Mononuclear cell (primary cell): ENCODE data around the gene CERS1. TPM values are rescaled to one million over a fixed set of nuclear protein-coding genes. Genes with fewer than 3 reads are reported as not detected.

Source experiments
- H3K27me3 ChIP-seq: 2 replicates; pipeline ENCODE4 v1.6.0; 2011; ENCODE audit warnings: low read length, control low read depth; ENCODE audit not compliant: insufficient read depth
- H3K4me1 ChIP-seq: 2 replicates; pipeline ENCODE4 v1.5.1; 2011; ENCODE audit warnings: mild to moderate bottlenecking, low read length, control low read depth; ENCODE audit not compliant: insufficient read depth
- H3K4me3 ChIP-seq: 2 replicates; pipeline ENCODE4 v1.5.1; 2011; ENCODE audit warnings: mild to moderate bottlenecking, low read length, moderate library complexity
- H3K9me3 ChIP-seq: 2 replicates; pipeline ENCODE4 v1.5.1; 2011; ENCODE audit warnings: low read depth, mild to moderate bottlenecking, control low read depth, low read length
- total RNA-seq: library from RNA; depleted of rRNA; stranded (reverse); fragments of >200 nt; gene quantifications from one replicate; pipeline ENCODE4 v1.2.3, GENCODE V29; 2012

CERS1 gene
- total RNA-seq, 1 donor = not detected

DNA sequence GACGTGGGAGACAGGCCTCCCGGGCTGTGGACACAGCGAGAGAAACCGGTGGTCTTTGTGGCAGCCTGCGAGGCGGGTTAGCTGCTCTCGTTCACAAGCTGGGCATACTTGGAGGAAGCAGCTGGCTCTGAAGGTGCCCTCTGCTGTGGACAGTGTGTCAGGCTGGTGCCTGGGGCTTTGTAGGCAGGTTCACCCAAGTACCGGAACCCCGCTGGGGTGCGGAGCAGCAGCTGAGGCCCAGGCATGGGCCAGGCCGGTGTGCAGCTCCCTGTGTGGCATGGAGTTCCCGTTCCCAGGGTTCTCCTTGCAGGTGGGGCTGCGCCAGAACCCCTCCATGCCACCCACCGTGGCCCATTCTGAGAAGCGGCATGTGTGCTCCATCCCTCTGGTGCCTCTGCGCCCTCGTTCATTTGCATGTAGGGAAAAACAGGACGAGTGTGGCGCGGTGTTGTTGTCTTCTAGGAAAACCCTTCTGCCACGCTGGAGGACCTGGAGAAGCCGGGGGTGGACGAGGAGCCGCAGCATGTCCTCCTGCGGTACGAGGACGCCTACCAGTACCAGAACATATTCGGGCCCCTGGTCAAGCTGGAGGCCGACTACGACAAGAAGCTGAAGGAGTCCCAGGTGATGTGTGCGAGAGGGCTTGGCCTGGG lies 44.2 kb downstream of the CERS1 start:
- H3K27me3 ChIP-seq = no peaks in the 10 kb centered on the region
- H3K4me3 ChIP-seq = no peak overlapping the region
- peaks cover 34% of the 10 kb centered on the region for H3K4me1 ChIP-seq
- H3K9me3 ChIP-seq = no peaks in the 10 kb centered on the region

DNA sequence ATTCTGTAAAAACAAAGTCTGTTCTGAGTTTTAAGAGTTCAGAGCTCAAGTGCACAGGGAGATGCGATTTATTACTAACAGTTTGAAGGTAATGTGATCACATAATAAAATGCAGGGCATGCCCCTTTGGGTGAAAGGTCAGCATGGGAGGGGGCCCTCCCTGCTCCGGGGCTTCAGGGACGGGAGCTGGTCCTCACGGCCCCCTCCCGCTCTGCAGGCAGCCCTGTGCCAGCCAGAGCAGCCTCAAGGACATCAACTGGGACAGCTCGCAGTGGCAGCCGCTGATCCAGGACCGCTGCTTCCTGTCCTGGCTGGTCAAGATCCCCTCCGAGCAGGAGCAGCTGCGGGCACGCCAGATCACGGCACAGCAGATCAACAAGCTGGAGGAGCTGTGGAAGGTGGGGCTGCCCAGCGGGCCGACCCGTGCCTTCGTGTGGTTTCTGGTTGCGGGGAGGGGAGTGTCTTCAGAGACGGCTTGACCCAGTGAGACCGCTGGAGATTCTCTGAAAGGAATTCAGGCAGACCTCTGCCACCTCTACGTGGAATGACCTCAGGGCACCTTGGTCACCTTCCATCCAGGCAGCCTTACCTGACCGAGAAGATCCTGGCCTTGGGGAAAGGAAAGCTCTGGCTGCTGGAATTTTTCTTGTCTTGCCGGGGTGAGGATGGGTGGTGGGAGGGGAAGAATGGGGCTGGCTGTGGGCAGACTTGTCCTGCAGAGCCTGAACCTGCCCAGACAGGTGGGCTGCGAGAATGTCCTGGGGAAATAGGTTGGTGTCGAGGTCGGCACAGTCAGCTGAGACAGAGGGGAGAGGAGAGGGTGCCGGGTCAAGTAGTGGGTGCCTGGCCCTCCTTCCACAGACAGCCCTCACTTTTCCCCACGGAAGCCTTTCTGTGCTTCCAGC lies 45.2 kb downstream of the CERS1 start:
- Histone ChIP-seq H3K4me1 (peaks cover 35% of the 10 kb centered on the region), H3K27me3 (no peaks in the 10 kb centered on the region), H3K9me3 (no peaks in the 10 kb centered on the region), H3K4me3 (no peak overlapping the region)

DNA sequence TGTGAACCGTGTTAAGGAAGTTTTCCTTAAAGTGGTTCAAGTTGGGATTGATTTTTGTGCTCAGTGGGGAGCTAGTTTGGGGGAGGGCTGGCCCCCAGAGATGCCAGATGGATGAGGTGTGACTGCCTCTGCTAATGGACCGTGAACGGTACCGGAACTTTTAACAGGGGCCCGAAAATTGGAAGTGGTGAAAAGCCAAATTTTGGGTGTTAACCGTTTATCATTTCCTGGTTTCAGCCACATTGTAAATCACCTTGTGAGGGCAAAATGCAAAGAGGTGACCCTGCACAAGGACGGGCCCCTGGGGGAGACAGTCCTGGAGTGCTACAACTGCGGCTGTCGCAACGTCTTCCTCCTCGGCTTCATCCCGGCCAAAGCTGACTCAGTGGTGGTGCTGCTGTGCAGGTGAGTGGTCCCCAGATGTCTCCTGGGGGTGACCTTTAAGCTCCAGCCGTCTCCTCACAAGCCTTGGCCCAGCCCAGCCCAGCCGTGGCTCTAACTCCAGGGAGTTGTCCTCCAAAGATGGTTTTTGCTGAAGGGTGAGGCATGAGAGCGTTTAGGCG lies 46.0 kb downstream of the CERS1 start:
- Histone ChIP-seq H3K4me3 (no peak overlapping the region), H3K9me3 (no peaks in the 10 kb centered on the region), H3K4me1 (peaks cover 43% of the 10 kb centered on the region)

DNA sequence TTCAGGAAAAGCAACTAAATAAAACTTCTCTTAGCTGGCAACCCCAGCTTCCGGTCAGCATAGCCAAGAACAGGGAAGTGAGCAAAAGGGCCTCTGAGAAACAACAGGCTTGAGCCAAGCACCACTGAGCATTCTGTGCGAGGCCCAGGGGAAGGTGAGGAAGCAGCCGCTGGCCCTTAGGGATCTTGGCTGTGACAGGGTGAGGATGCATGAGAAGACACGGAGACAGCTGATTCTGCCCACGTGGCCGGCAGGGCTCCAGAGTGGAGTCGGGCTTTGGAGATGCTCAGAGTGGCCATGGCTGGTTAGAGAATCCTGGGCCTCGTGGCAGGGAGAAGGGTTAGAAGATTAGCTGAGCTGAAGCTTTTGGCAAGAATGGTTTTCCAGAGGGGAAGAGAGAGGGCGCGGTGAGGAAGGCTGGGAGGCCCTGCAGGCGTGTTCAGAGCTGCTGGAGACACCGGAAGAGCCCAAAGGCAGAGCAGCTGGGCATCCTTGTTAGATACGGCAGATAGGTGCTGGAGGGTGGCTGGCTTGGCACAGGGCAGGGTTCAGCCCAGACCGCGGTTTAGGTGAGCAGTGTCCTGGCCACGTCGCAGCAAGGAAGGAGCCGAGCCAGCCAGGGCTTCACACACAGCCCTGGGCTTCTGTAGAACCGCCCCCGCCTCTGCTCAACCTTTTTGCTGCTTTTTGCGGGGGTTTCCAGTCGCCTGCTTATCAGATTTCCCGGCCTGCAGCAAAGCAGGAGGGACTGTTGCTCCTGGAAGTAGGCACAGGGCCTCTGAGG lies 46.9 kb downstream of the CERS1 start:
- Histone ChIP-seq H3K9me3 (no peaks in the 10 kb centered on the region), H3K4me1 (peaks cover 49% of the 10 kb centered on the region), H3K27me3 (no peaks in the 10 kb centered on the region), H3K4me3 (no peak overlapping the region)

More for the DNA sequence above, 46.0 kb downstream of the CERS1 start:
- H3K27me3 ChIP-seq = no peaks in the 10 kb centered on the region

DNA sequence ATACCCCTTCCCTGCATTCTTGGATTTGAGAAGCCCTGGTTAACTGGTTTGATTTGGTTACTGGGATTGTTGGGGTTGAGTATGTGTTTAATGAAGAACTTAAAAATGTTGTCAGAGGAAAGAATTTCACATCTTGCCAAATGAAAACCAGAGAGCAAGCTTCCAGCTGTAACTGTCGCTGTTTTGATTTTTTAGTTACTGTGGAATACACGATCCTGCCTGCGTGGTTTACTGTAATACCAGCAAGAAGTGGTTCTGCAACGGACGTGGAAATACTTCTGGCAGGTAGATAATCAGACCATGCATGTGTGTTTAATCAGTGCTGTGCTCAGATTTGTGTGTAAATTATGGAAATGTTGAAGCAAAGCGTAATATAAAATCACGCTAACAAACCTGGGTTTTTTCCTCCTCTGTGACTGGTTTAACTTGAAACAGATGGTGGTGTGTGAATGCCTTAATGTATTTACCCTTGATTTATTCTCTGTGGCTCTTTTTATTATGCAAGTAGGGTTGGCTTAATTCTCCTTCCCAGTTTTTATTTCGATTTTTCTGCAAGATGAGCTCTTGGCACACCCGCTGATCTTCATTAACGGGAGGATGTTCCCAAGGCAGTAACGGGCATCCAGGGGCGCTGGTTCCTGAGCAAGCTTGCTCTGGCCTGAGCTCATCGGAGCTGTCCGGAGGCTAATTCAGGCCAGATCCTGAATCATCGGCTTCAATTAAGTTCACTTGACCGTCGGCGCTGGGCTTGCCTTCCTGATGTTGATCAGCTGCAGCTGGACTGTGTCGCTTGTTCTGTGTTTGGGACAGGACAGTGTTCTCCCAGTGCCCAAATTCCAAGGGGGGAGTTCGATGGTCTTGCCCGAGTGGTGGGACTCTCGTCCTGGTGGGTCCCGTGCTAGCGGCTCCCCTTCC lies 48.2 kb downstream of the CERS1 start:
- peaks cover 61% of the 10 kb centered on the region for H3K4me1 ChIP-seq
- H3K27me3 ChIP-seq = no peaks in the 10 kb centered on the region
- no peaks in the 10 kb centered on the region for H3K9me3 ChIP-seq
- no peak overlapping the region for H3K4me3 ChIP-seq

DNA sequence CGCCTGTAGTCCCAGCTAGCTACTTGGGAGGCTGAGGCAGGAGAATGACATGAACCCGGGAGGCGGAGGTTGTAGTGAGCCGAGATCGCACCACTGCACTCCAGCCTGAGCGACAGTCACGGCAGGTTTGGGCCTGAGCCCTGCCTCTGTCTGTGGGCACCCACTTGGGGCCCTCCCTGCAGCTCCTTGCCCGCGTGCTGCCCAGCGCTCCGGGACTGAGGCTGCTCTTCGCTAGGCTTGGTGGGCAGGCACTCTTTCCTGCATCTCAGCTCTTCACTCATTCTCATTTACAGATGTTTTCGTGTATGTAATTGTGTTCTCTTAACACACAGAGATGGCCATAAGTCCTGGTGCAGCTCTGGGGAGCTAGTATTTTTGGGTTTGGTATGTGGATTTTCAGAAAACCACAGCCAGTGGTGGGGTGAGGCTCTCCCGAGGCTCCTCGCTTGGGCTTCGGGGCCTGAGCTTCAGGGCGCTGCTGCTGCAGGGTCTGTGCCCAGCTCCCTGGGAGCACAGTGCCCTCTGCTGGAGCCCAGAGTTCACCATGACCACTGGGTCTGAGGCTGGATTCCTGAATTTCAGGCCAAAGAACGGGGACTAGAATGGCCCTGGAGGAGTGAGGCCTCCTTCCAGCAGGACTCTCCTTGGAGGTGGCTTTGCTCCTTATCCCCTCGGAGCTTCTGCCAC lies 49.0 kb downstream of the CERS1 start:
- peaks cover 65% of the 10 kb centered on the region for H3K4me1 ChIP-seq
- H3K4me3 ChIP-seq = no peak overlapping the region
- H3K27me3 ChIP-seq = no peaks in the 10 kb centered on the region
- H3K9me3 ChIP-seq = no peaks in the 10 kb centered on the region

DNA sequence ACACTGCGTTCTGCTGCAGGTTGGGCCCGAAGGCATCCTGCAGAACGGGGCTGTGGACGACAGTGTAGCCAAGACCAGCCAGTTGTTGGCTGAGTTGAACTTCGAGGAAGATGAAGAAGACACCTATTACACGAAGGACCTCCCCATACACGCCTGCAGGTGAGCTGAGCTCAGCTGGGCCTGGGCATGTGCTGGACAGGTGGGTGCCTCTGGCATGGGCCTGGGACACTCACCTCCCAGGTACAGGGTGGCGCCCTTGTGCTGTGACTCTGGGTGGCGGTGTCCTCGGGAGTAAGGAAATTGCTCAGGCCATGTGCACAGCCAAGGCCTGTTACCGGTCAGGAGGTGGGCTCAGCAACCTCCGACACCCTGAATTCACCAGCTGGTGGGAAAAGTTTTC lies 50.0 kb downstream of the CERS1 start:
- no peaks in the 10 kb centered on the region for H3K9me3 ChIP-seq
- H3K4me3 ChIP-seq = no peak overlapping the region
- no peaks in the 10 kb centered on the region for H3K27me3 ChIP-seq
- H3K4me1 ChIP-seq = peaks cover 68% of the 10 kb centered on the region

DNA sequence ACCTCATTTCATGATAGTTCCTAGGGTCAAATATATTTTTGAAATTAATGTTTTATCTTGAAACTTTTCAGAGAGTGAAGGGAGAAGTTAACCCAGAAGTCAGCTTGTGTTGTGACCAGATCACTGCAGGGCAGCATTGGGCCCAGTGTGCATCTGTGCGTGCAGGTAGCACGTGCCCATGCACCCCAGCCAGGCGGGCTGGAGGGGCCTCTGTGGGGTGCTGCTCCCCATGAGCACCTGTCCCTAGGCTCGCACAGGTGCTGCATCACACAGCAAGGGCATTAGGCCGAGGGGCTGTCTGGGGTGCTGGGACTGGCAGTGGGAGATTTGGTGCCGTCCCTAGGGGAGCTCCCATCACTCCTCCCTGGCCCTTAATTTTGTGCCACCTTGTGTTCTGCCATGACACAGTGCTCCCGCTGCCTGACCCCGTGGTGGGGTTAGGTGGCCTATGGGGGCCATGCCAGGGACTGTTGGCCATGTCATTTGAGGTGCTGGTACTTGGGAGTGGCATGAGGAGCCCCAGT lies 51.1 kb downstream of the CERS1 start:
- no peaks in the 10 kb centered on the region for H3K9me3 ChIP-seq
- no peaks in the 10 kb centered on the region for H3K27me3 ChIP-seq
- H3K4me3 ChIP-seq = no peak overlapping the region
- peaks cover 76% of the 10 kb centered on the region for H3K4me1 ChIP-seq

DNA sequence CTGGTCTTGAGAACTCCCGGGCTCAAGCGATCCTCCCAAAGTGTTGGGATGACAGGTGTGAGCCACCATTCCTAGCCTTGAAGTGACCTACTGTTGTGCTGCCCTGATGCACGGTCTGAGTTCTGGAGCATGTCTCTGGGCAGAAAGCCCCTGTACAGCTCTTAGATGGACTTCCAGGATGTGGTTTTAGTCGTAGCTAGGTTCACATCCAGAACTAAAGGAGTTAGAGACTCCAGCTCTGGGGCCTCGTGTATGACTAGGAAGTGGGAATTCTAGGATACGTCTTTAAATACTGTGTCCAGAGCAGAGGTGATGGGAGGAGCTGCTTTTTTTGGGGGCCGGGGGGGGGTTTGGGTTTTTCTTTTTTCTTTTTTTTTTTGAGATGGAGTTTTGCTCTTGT lies 52.0 kb downstream of the CERS1 start:
- no peak overlapping the region for H3K4me3 ChIP-seq
- no peaks in the 10 kb centered on the region for H3K27me3 ChIP-seq
- no peaks in the 10 kb centered on the region for H3K9me3 ChIP-seq
- peaks cover 76% of the 10 kb centered on the region for H3K4me1 ChIP-seq

DNA sequence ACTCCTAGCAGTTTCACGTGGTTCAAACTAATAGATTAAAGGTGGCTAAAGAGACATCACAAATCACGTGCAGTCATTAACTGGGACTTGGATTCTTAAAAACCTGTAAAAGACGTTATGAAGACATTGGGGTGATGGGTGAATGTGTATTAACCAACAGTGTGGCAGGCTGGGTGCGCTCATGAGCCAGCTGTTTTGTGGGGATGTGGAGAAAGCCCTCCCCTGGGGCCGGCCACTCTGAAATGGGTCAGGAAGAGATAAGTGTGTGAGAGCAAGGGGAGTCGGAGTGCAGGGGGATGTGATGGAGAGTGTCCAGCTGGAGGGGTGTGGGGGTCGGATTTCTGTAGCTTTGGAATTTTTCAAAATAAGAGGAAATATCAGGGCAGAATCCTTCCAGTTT lies 53.8 kb downstream of the CERS1 start:
- Histone ChIP-seq H3K9me3 (no peaks in the 10 kb centered on the region), H3K4me1 (peaks cover 60% of the 10 kb centered on the region), H3K27me3 (no peaks in the 10 kb centered on the region), H3K4me3 (no peak overlapping the region)

DNA sequence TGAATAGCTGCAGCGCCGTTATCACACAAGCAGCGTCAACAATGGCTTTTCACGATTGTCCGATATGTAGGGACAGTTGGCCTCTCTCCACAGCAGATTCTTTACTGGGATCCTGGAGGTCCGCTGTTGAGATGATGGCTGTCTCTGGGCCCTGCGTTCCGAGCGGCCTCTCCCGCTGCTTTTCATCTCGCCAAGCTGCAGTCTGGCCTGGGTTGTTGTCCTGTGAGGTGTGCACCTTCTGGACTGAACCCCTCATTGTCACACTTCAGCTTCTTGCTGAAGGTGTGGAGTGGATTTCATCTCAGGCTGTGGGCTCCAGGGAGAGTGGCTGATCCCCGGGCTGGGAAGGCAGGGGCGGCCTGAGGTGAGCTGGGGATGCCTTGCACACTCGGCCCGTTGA lies 54.6 kb downstream of the CERS1 start:
- Histone ChIP-seq H3K4me1 (peaks cover 60% of the 10 kb centered on the region), H3K9me3 (no peaks in the 10 kb centered on the region), H3K27me3 (no peaks in the 10 kb centered on the region), H3K4me3 (no peak overlapping the region)

DNA sequence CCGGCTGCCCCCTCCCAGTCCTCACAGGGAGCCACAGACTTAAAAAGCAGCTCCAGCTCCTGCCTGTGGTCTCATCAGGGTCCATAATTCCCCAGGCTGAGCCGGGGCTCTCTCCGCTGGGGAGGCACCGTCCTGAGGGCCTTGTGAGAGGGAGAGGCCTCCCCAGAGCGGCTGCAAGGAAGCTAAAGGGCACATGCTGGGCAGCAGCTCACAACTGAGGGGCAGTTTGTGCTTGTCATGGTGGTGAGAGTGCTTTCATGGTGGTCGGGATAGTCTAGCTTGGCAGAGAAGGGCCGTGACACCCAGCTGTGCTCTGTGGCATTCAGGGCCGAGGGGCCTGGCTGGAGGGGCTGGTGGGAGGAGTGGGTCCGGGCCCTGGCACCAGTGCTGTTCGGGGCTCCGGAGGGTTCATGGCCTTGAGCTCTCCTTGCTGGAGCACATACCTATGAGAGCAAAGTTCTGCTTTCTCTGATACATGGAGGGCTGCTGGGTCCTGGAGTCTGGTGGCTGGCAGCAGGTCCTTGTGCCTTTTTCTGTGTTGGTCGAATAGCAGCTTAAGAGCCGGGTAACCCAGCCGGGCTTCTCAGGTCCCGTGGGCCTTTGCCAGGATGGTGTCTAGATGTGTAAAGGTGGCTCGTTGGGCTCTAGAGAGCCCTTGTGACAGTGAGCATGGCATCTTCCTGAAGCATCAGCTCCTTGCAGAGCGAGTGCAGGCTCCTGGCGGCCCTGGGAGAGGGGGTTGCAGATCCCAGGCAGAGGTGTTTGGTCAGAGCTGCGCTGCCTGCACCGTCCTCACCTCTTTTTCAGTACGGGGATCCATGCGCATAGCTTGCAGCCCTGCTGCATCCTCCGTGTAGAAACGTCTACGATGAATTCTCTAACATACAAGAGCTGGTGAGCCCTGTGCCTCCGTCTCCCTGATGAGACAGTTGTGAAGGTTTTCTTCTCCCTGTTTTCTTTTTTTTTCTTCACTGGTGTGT lies 55.4 kb downstream of the CERS1 start:
- Histone ChIP-seq H3K4me3 (no peak overlapping the region), H3K27me3 (no peaks in the 10 kb centered on the region), H3K4me1 (peaks cover 64% of the 10 kb centered on the region), H3K9me3 (no peaks in the 10 kb centered on the region)
